ENCODE results near the gene DEFB129. TPM values are rescaled to one million over a fixed set of nuclear protein-coding genes. Genes with fewer than 3 reads are reported as not detected.

Gene DEFB129
- total and polyA plus RNA-seq, 9 of the 15 experiments (the other 6 are each of a cell fraction or from before 2014, with no cell fraction given): not detected

GRCh38 chr20:266596-267562 is 39.8 kb downstream of the DEFB129 start (continued):
- TF ChIP-seq MGA (IDR thresholded peaks at IDR 0.05): peak; percentile 100
- peak; percentile 89 for TF ChIP-seq EP400 (IDR thresholded peaks at IDR 0.05)
- TF ChIP-seq NR2C2 (CRISPR knock-in tag; IDR thresholded peaks at IDR 0.05): peak; percentile 75
- TF ChIP-seq NR2C2 (tag; IDR thresholded peaks at IDR 0.05): peak; percentile 68

All from K562 (cell line).